Measurements from ENCODE around the gene JMJD7.

Gene JMJD7

GRCh38 chr15:41880156-41880877 lies 52.4 kb downstream of the JMJD7 start:
- no peaks in the 10 kb centered on the region for H3K27me3 ChIP-seq (ENCODE audit: insufficient read depth, low read length, poor library complexity)
- H3K4me2 ChIP-seq (ENCODE audit: insufficient read depth, low read length) = no peak overlapping the region
- no peak for TF ChIP-seq EZH2 (IDR thresholded peaks at IDR 0.05; ENCODE audit: borderline replicate concordance, low read depth, low read length, severe bottlenecking)
- no peak overlapping the region for H3K27ac ChIP-seq (ENCODE audit: low read length)
- no peaks in the 10 kb centered on the region for H3K4me1 ChIP-seq (ENCODE audit: insufficient read depth, low read length)
- H4K20me1 ChIP-seq (ENCODE audit: insufficient read depth, low read length) = no peaks in the 10 kb centered on the region; the same call in 1 of the 2 replicates
- no peak for ATAC-seq (ENCODE audit: insufficient read depth, low read depth)
- no peak overlapping the region for H3K9ac ChIP-seq (ENCODE audit: low read depth, low read length)
- H3K36me3 ChIP-seq (ENCODE audit: insufficient read depth, low read length) = no peaks in the 10 kb centered on the region
- H3K79me2 ChIP-seq (ENCODE audit: insufficient read depth, low read length) = no peaks in the 10 kb centered on the region
- no peak for DNase-seq
- H3K4me3 ChIP-seq (ENCODE audit: low read depth in 1 of 2, low read length in 2 of 2) = no peak overlapping the region
- no peak overlapping the region for H2AFZ ChIP-seq (ENCODE audit: low read depth, low read length)
- H3K9me3 ChIP-seq (ENCODE audit: insufficient read depth, low read length, severe bottlenecking) = no peaks in the 10 kb centered on the region

GRCh38 chr15:41881086-41881485 lies 53.2 kb downstream of the JMJD7 start:
- Histone ChIP-seq H3K4me2 (ENCODE audit: insufficient read depth, low read length) (no peak overlapping the region), H3K27me3 (ENCODE audit: insufficient read depth, low read length, poor library complexity) (no peaks in the 10 kb centered on the region), H4K20me1 (ENCODE audit: insufficient read depth, low read length) (no peaks in the 10 kb centered on the region; the same call in 1 of the 2 replicates), H3K9ac (ENCODE audit: low read depth, low read length) (no peak overlapping the region), H3K9me3 (ENCODE audit: insufficient read depth, low read length, severe bottlenecking) (no peaks in the 10 kb centered on the region), H2AFZ (ENCODE audit: low read depth, low read length) (no peak overlapping the region), H3K36me3 (ENCODE audit: insufficient read depth, low read length) (no peaks in the 10 kb centered on the region), H3K79me2 (ENCODE audit: insufficient read depth, low read length) (no peaks in the 10 kb centered on the region), H3K4me3 (ENCODE audit: low read depth in 1 of 2, low read length in 2 of 2) (no peak overlapping the region), H3K4me1 (ENCODE audit: insufficient read depth, low read length) (no peaks in the 10 kb centered on the region), H3K27ac (ENCODE audit: low read length) (no peak overlapping the region)
- no peak for ATAC-seq (ENCODE audit: insufficient read depth, low read depth)
- no peak for DNase-seq
- TF ChIP-seq, protein P1, sequence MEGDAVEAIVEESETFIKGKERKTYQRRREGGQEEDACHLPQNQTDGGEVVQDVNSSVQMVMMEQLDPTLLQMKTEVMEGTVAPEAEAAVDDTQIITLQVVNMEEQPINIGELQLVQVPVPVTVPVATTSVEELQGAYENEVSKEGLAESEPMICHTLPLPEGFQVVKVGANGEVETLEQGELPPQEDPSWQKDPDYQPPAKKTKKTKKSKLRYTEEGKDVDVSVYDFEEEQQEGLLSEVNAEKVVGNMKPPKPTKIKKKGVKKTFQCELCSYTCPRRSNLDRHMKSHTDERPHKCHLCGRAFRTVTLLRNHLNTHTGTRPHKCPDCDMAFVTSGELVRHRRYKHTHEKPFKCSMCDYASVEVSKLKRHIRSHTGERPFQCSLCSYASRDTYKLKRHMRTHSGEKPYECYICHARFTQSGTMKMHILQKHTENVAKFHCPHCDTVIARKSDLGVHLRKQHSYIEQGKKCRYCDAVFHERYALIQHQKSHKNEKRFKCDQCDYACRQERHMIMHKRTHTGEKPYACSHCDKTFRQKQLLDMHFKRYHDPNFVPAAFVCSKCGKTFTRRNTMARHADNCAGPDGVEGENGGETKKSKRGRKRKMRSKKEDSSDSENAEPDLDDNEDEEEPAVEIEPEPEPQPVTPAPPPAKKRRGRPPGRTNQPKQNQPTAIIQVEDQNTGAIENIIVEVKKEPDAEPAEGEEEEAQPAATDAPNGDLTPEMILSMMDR (IDR thresholded peaks at IDR 0.05; ENCODE audit: borderline replicate concordance, extremely low read depth, low read length, poor library complexity, severe bottlenecking) = no peak
- no peak for TF ChIP-seq EZH2 (IDR thresholded peaks at IDR 0.05; ENCODE audit: borderline replicate concordance, low read depth, low read length, severe bottlenecking)

GRCh38 chr15:41881550-41881919 lies 53.6 kb downstream of the JMJD7 start:
- H3K27ac ChIP-seq (ENCODE audit: low read length) = no peak overlapping the region
- no peak for DNase-seq
- no peak overlapping the region for H3K4me2 ChIP-seq (ENCODE audit: insufficient read depth, low read length)
- H3K9ac ChIP-seq (ENCODE audit: low read depth, low read length) = no peak overlapping the region
- H3K36me3 ChIP-seq (ENCODE audit: insufficient read depth, low read length) = no peaks in the 10 kb centered on the region
- no peak overlapping the region for H3K4me3 ChIP-seq (ENCODE audit: low read depth in 1 of 2, low read length in 2 of 2)
- no peaks in the 10 kb centered on the region for H3K79me2 ChIP-seq (ENCODE audit: insufficient read depth, low read length)
- H2AFZ ChIP-seq (ENCODE audit: low read depth, low read length) = no peak overlapping the region
- H3K9me3 ChIP-seq (ENCODE audit: insufficient read depth, low read length, severe bottlenecking) = no peaks in the 10 kb centered on the region
- H3K4me1 ChIP-seq (ENCODE audit: insufficient read depth, low read length) = no peaks in the 10 kb centered on the region
- no peaks in the 10 kb centered on the region for H3K27me3 ChIP-seq (ENCODE audit: insufficient read depth, low read length, poor library complexity)
- ATAC-seq (ENCODE audit: insufficient read depth, low read depth) = no peak
- H4K20me1 ChIP-seq (ENCODE audit: insufficient read depth, low read length) = no peaks in the 10 kb centered on the region
- TF ChIP-seq, protein P1 (IDR thresholded peaks at IDR 0.05; ENCODE audit: borderline replicate concordance, extremely low read depth, low read length, poor library complexity, severe bottlenecking) = no peak
- TF ChIP-seq EZH2 (IDR thresholded peaks at IDR 0.05; ENCODE audit: borderline replicate concordance, low read depth, low read length, severe bottlenecking) = no peak

GRCh38 chr15:41881920-41882688 lies 54.2 kb downstream of the JMJD7 start:
- H3K36me3 ChIP-seq (ENCODE audit: insufficient read depth, low read length) = no peaks in the 10 kb centered on the region
- no peak overlapping the region for H3K9ac ChIP-seq (ENCODE audit: low read depth, low read length)
- H3K4me1 ChIP-seq (ENCODE audit: insufficient read depth, low read length) = no peaks in the 10 kb centered on the region
- TF ChIP-seq EZH2 (IDR thresholded peaks at IDR 0.05; ENCODE audit: borderline replicate concordance, low read depth, low read length, severe bottlenecking) = no peak
- TF ChIP-seq, protein P1 (IDR thresholded peaks at IDR 0.05; ENCODE audit: borderline replicate concordance, extremely low read depth, low read length, poor library complexity, severe bottlenecking) = no peak
- no peak overlapping the region for H2AFZ ChIP-seq (ENCODE audit: low read depth, low read length)
- ATAC-seq (ENCODE audit: insufficient read depth, low read depth) = no peak
- no peak for DNase-seq
- H3K4me2 ChIP-seq (ENCODE audit: insufficient read depth, low read length) = no peak overlapping the region
- H3K4me3 ChIP-seq (ENCODE audit: low read depth in 1 of 2, low read length in 2 of 2) = no peak overlapping the region
- no peaks in the 10 kb centered on the region for H3K9me3 ChIP-seq (ENCODE audit: insufficient read depth, low read length, severe bottlenecking)
- no peak overlapping the region for H3K27ac ChIP-seq (ENCODE audit: low read length)
- no peaks in the 10 kb centered on the region for H3K79me2 ChIP-seq (ENCODE audit: insufficient read depth, low read length)
- no peaks in the 10 kb centered on the region for H3K27me3 ChIP-seq (ENCODE audit: insufficient read depth, low read length, poor library complexity)
- no peaks in the 10 kb centered on the region for H4K20me1 ChIP-seq (ENCODE audit: insufficient read depth, low read length)

Measured in DND-41 (cell line).